KOPT-K1 (cell line): ENCODE data around the gene PDCD1LG2.

ENCODE experiments used
- H3K27ac ChIP-seq: fragments of 200-600 bp; sonication (generic); 2 replicates; pipeline ENCODE4 v1.5.1; 2016; ENCODE audit warnings: antibody characterized with exemption, mild to moderate bottlenecking, low read depth, low read length; ENCODE audit not compliant: poor library complexity, severe bottlenecking
- H3K36me3 ChIP-seq: fragments of 200-600 bp; sonication (generic); 2 replicates; pipeline ENCODE4 v1.5.1; 2017; ENCODE audit warnings: antibody characterized with exemption, mild to moderate bottlenecking, low read length, moderate library complexity; ENCODE audit not compliant: insufficient read depth
- H3K9me3 ChIP-seq: fragments of 200-600 bp; sonication (generic); 2 replicates; pipeline ENCODE4 v1.5.1; 2017; ENCODE audit warnings: antibody characterized with exemption, low read length, mild to moderate bottlenecking; ENCODE audit not compliant: insufficient read depth, poor library complexity, severe bottlenecking

The PDCD1LG2 gene

GRCh38 chr9:5620494-5620893 lies 110.2 kb downstream of the PDCD1LG2 start:
- Histone ChIP-seq H3K27ac (no peak overlapping the region), H3K36me3 (no peaks in the 10 kb centered on the region; the same call in 1 of the 2 replicates), H3K9me3 (no peaks in the 10 kb centered on the region)
